K562 (cell line): ENCODE results near the gene MAST4. TPM values are rescaled to one million over a fixed set of nuclear protein-coding genes. Genes with fewer than 3 reads are reported as not detected.

Experiments used
- HNRNPLL ChIP-seq: fragments of 200-400 bp; formaldehyde crosslinking; IDR thresholded peaks from 2 replicates; pipeline ENCODE4 v1.6.1; 2017; ENCODE audit warnings: low read length, low read depth, mild to moderate bottlenecking; ENCODE audit not compliant: poor library complexity, severe bottlenecking
- PYGO2 ChIP-seq: fragments of 450-650 bp; IDR thresholded peaks from 2 replicates; pipeline ENCODE4 v1.6.1; 2016; ENCODE audit warnings: mild to moderate bottlenecking, missing genetic modification characterization, moderate library complexity, missing compliant biosample characterization
- ZNF408 ChIP-seq: fragments of 250-450 bp; sonication (Bioruptor Pico); IDR thresholded peaks from 2 replicates; pipeline ENCODE4 v1.4.0; 2020; ENCODE audit warnings: low read depth, mild to moderate bottlenecking, moderate library complexity
- ZNF586 ChIP-seq: fragments of 450-650 bp; formaldehyde crosslinking; conservative IDR thresholded peaks from 2 replicates; pipeline ENCODE4 v1.4.0; 2020; ENCODE audit warnings: mild to moderate bottlenecking, moderate library complexity
- polyA plus RNA-seq, 8 experiments: library from polyadenylated mRNA; depleted of rRNA in 4 of 8; stranded (reverse) in 5 of 8; unstranded in 3 of 8; fragments of >200 nt; fragmentation: Nextera tagmentation in 2 of 8; fragmentation: Illumina TruSeq in 1 of 8; extraction: Ambion mirVana in 2 of 8; extraction: Trizol in 1 of 8; gene quantifications; 2 replicates each; pipeline versions ENCODE4 v1.2.1 to v1.2.3, GENCODE V29; 2011 to 2014; ENCODE audit warnings: inconsistent platforms in 1 of 8, missing spikeins in 1 of 8
- total RNA-seq, 7 experiments: library from RNA; depleted of rRNA in 6 of 7; stranded (reverse); fragments of >200 nt in 6 of 7; fragmentation: Illumina TruSeq in 2 of 7; extraction: Trizol in 2 of 7; gene quantifications; 2 replicates each; pipeline versions ENCODE4 v1.2.1 to v1.2.3, GENCODE V29; 2011 to 2021; ENCODE audit warnings: low replicate concordance in 1 of 7
- TF ChIP-seq, protein P1 (sequence below): fragments of 200-600 bp; sonication (generic); IDR thresholded peaks from one replicate; pipeline ENCODE4 v1.6.1; 2012; ENCODE audit warnings: mild to moderate bottlenecking, low read depth, low read length, inconsistent platforms

Gene MAST4
- total and polyA plus RNA-seq, 9 of the 15 experiments (the other 6 are each of a cell fraction or from before 2014, with no cell fraction given) = 0.88 to 10.1 (median 5.2) TPM

DNA sequence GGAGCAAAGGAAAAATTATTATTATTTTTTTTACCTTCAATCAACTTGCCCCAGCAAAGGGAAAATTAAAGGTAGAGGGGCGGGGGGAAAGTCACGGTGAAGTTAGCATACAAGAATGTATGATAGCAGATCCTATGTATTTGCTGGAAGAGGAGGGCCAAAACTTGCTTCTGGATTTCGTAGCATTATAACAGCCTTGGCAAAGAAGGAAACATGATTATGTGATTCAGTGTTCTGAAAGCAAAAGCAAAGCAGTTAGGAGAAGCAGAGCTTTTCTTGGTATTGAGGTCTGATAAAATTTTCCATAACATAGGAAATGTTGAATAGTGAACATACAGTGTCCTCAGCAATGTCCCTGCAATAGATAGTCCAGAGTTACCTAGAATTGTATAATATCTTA is 32.4 kb downstream of the MAST4 start (continued):
- TF ChIP-seq, protein P1, sequence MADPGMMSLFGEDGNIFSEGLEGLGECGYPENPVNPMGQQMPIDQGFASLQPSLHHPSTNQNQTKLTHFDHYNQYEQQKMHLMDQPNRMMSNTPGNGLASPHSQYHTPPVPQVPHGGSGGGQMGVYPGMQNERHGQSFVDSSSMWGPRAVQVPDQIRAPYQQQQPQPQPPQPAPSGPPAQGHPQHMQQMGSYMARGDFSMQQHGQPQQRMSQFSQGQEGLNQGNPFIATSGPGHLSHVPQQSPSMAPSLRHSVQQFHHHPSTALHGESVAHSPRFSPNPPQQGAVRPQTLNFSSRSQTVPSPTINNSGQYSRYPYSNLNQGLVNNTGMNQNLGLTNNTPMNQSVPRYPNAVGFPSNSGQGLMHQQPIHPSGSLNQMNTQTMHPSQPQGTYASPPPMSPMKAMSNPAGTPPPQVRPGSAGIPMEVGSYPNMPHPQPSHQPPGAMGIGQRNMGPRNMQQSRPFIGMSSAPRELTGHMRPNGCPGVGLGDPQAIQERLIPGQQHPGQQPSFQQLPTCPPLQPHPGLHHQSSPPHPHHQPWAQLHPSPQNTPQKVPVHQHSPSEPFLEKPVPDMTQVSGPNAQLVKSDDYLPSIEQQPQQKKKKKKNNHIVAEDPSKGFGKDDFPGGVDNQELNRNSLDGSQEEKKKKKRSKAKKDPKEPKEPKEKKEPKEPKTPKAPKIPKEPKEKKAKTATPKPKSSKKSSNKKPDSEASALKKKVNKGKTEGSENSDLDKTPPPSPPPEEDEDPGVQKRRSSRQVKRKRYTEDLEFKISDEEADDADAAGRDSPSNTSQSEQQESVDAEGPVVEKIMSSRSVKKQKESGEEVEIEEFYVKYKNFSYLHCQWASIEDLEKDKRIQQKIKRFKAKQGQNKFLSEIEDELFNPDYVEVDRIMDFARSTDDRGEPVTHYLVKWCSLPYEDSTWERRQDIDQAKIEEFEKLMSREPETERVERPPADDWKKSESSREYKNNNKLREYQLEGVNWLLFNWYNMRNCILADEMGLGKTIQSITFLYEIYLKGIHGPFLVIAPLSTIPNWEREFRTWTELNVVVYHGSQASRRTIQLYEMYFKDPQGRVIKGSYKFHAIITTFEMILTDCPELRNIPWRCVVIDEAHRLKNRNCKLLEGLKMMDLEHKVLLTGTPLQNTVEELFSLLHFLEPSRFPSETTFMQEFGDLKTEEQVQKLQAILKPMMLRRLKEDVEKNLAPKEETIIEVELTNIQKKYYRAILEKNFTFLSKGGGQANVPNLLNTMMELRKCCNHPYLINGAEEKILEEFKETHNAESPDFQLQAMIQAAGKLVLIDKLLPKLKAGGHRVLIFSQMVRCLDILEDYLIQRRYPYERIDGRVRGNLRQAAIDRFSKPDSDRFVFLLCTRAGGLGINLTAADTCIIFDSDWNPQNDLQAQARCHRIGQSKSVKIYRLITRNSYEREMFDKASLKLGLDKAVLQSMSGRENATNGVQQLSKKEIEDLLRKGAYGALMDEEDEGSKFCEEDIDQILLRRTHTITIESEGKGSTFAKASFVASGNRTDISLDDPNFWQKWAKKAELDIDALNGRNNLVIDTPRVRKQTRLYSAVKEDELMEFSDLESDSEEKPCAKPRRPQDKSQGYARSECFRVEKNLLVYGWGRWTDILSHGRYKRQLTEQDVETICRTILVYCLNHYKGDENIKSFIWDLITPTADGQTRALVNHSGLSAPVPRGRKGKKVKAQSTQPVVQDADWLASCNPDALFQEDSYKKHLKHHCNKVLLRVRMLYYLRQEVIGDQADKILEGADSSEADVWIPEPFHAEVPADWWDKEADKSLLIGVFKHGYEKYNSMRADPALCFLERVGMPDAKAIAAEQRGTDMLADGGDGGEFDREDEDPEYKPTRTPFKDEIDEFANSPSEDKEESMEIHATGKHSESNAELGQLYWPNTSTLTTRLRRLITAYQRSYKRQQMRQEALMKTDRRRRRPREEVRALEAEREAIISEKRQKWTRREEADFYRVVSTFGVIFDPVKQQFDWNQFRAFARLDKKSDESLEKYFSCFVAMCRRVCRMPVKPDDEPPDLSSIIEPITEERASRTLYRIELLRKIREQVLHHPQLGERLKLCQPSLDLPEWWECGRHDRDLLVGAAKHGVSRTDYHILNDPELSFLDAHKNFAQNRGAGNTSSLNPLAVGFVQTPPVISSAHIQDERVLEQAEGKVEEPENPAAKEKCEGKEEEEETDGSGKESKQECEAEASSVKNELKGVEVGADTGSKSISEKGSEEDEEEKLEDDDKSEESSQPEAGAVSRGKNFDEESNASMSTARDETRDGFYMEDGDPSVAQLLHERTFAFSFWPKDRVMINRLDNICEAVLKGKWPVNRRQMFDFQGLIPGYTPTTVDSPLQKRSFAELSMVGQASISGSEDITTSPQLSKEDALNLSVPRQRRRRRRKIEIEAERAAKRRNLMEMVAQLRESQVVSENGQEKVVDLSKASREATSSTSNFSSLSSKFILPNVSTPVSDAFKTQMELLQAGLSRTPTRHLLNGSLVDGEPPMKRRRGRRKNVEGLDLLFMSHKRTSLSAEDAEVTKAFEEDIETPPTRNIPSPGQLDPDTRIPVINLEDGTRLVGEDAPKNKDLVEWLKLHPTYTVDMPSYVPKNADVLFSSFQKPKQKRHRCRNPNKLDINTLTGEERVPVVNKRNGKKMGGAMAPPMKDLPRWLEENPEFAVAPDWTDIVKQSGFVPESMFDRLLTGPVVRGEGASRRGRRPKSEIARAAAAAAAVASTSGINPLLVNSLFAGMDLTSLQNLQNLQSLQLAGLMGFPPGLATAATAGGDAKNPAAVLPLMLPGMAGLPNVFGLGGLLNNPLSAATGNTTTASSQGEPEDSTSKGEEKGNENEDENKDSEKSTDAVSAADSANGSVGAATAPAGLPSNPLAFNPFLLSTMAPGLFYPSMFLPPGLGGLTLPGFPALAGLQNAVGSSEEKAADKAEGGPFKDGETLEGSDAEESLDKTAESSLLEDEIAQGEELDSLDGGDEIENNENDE = no peak
- TF ChIP-seq PYGO2 (no peak), ZNF408 (CRISPR knock-in tag) (no peak), ZNF586 (CRISPR knock-in tag) (no peak), HNRNPLL (no peak)
